IMR-90 (cell line): ENCODE measurements around the gene AFAP1L2. TPM values are rescaled to one million over a fixed set of nuclear protein-coding genes. Genes with fewer than 3 reads are reported as not detected.

ENCODE experiments used
- ATAC-seq: fragments of 200-7000 bp; cut with Tn5 transposase; 2 replicates; pipeline ENCODE4 v1.9.1; 2020; ENCODE audit warnings: low read depth, mild to moderate bottlenecking, moderate library complexity
- BruUV-seq: library from RNA; stranded (reverse); fragments of 400-500 nt; replicated peaks from 2 replicates; lab custom pipeline; 2021; lab: Mats Ljungman, UMichigan
- CTCF ChIA-PET: fragments of 300-600 bp; formaldehyde crosslinking; extraction: SDS; loops from one replicate; lab custom pipeline; 2021; ENCODE audit warnings: antibody characterized with exemption; lab: Yijun Ruan, JAX
- POLR2A ChIA-PET: fragments of 300-600 bp; sonication (Branson Sonifier 250); formaldehyde crosslinking; loops from one replicate; lab custom pipeline; 2022; ENCODE audit warnings: antibody characterized with exemption; ENCODE audit not compliant: unreplicated experiment; lab: Charles Lee
- DNase-seq: peaks from one replicate; pipeline ENCODE4 v3.0.0; 2013
- H2AFZ ChIP-seq: replicated peaks from 2 replicates; pipeline ENCODE3; 2013; ENCODE audit warnings: low read length, mild to moderate bottlenecking; ENCODE audit not compliant: poor library complexity
- H2AK5ac ChIP-seq: 2 replicates; pipeline ENCODE4 v1.6.1; 2013; ENCODE audit warnings: low read depth, low read length, inconsistent platforms
- H2AK9ac ChIP-seq: replicated peaks from 2 replicates; pipeline ENCODE3; 2013; ENCODE audit warnings: mild to moderate bottlenecking, low read depth, low read length, moderate library complexity; ENCODE audit not compliant: poor library complexity
- H2BK120ac ChIP-seq: 2 replicates; pipeline ENCODE4 v1.6.1; 2013; ENCODE audit warnings: low read depth, low read length, inconsistent platforms
- H2BK15ac ChIP-seq: 3 replicates; pipeline ENCODE4 v1.6.1; 2013; ENCODE audit warnings: low read depth, low read length, inconsistent platforms
- H2BK20ac ChIP-seq: 2 replicates; pipeline ENCODE4 v1.6.1; 2013; ENCODE audit warnings: low read depth, mild to moderate bottlenecking, inconsistent platforms, low read length, moderate library complexity
- H2BK5ac ChIP-seq: 2 replicates; pipeline ENCODE4 v1.6.1; 2013; ENCODE audit warnings: mild to moderate bottlenecking, low read depth, low read length, inconsistent platforms; ENCODE audit not compliant: poor library complexity, severe bottlenecking
- H3K14ac ChIP-seq: replicated peaks from 2 replicates; pipeline ENCODE4 v1.6.1; 2013; ENCODE audit warnings: low read depth, low read length, inconsistent platforms
- H3K18ac ChIP-seq: 2 replicates; pipeline ENCODE4 v1.6.1; 2013; ENCODE audit warnings: low read depth, low read length, control low read depth
- H3K23ac ChIP-seq: 2 replicates; pipeline ENCODE4 v1.6.1; 2013; ENCODE audit warnings: low read depth, low read length, inconsistent platforms
- H3K27ac ChIP-seq: 2 replicates; pipeline ENCODE4 v1.5.1; 2013; ENCODE audit warnings: mild to moderate bottlenecking, control low read depth, low read length; ENCODE audit not compliant: insufficient read depth
- H3K27me3 ChIP-seq: 2 replicates; pipeline ENCODE4 v1.6.1; 2013; ENCODE audit warnings: low read length; ENCODE audit not compliant: control insufficient read depth, insufficient read depth
- H3K36me3 ChIP-seq: 2 replicates; pipeline ENCODE4 v1.6.1; 2013; ENCODE audit warnings: low read length, mixed read lengths; ENCODE audit not compliant: control insufficient read depth, insufficient read depth
- H3K4ac ChIP-seq: 2 replicates; pipeline ENCODE4 v1.6.1; 2013; ENCODE audit warnings: low read depth, low read length, inconsistent platforms
- H3K4me1 ChIP-seq: 2 replicates; pipeline ENCODE4 v1.6.1; 2013; ENCODE audit warnings: low read length, mixed read lengths; ENCODE audit not compliant: control insufficient read depth, insufficient read depth
- H3K4me2 ChIP-seq: 2 replicates; pipeline ENCODE4 v1.6.1; 2013; ENCODE audit warnings: low read depth, mild to moderate bottlenecking, control low read depth, low read length, moderate library complexity
- H3K4me3 ChIP-seq: 2 replicates; pipeline ENCODE4 v1.5.1; 2013; ENCODE audit warnings: low read depth, mild to moderate bottlenecking, control low read depth, low read length, moderate library complexity; ENCODE audit not compliant: insufficient read depth
- H3K56ac ChIP-seq: 2 replicates; pipeline ENCODE4 v1.6.1; 2013; ENCODE audit warnings: low read length, inconsistent platforms; ENCODE audit not compliant: insufficient read depth; ENCODE audit errors: extremely low read depth
- H3K79me1 ChIP-seq, 2 experiments: 2 replicates each; pipeline ENCODE4 v1.6.1; 2013; ENCODE audit warnings: low read length in 2 of 2, inconsistent platforms in 1 of 2, low read depth in 1 of 2
- H3K9ac ChIP-seq: 2 replicates; pipeline ENCODE4 v1.6.1; 2013; ENCODE audit warnings: low read depth, low read length, control low read depth
- H3K9me1 ChIP-seq: 2 replicates; pipeline ENCODE4 v1.6.1; 2013; ENCODE audit warnings: low read length, inconsistent platforms; ENCODE audit not compliant: insufficient read depth
- H3K9me3 ChIP-seq: 2 replicates; pipeline ENCODE4 v1.6.1; 2013; ENCODE audit warnings: low read length; ENCODE audit not compliant: control insufficient read depth, insufficient read depth
- H4K20me1 ChIP-seq: 2 replicates; pipeline ENCODE4 v1.6.1; 2013; ENCODE audit warnings: low read length, inconsistent platforms; ENCODE audit not compliant: insufficient read depth
- H4K5ac ChIP-seq: 2 replicates; pipeline ENCODE4 v1.6.1; 2013; ENCODE audit warnings: mild to moderate bottlenecking, low read depth, low read length, control low read depth
- H4K8ac ChIP-seq, 2 experiments: 2 replicates each; pipeline ENCODE4 v1.6.1; 2013; ENCODE audit warnings: low read depth in 2 of 2, low read length in 2 of 2, control low read depth in 1 of 2, inconsistent platforms in 1 of 2
- H4K91ac ChIP-seq: 2 replicates; pipeline ENCODE4 v1.6.1; 2013; ENCODE audit warnings: low read depth, low read length, inconsistent platforms; ENCODE audit not compliant: insufficient read depth
- BHLHE40 ChIP-seq: fragments of 150-350 bp; IDR thresholded peaks from 2 replicates; pipeline ENCODE4 v1.6.1; 2016; ENCODE audit warnings: mild to moderate bottlenecking, low read depth, low read length
- CEBPB ChIP-seq: IDR thresholded peaks from 2 replicates; pipeline ENCODE4 v1.6.1; 2012; ENCODE audit warnings: low read depth, low read length, improper control_type of control experiment
- CHD1 ChIP-seq: IDR thresholded peaks from 2 replicates; pipeline ENCODE4 v1.6.1; 2012; ENCODE audit warnings: low read depth, low read length, improper control_type of control experiment
- CTCF ChIP-seq: conservative IDR thresholded peaks from 2 replicates; pipeline ENCODE4 v1.5.1; 2012; ENCODE audit warnings: mild to moderate bottlenecking, low read depth, low read length, improper control_type of control experiment
- ELK1 ChIP-seq: fragments of 150-350 bp; IDR thresholded peaks from 2 replicates; pipeline ENCODE4 v1.6.1; 2016; ENCODE audit warnings: low read depth, mild to moderate bottlenecking, low read length, moderate library complexity, borderline replicate concordance
- FOS ChIP-seq: fragments of 150-350 bp; IDR thresholded peaks from 2 replicates; pipeline ENCODE4 v1.6.1; 2016; ENCODE audit warnings: low read depth, low read length
- MAFK ChIP-seq: IDR thresholded peaks from 2 replicates; pipeline ENCODE4 v1.6.1; 2012; ENCODE audit warnings: low read depth, low read length, improper control_type of control experiment
- MAZ ChIP-seq: IDR thresholded peaks from 2 replicates; pipeline ENCODE4 v1.6.1; 2012; ENCODE audit warnings: low read depth, mild to moderate bottlenecking, low read length, improper control_type of control experiment, moderate library complexity, borderline replicate concordance
- MXI1 ChIP-seq: IDR thresholded peaks from 2 replicates; pipeline ENCODE4 v1.6.1; 2012; ENCODE audit warnings: low read depth, mild to moderate bottlenecking, low read length, moderate library complexity, borderline replicate concordance
- NFE2L2 ChIP-seq: fragments of 150-350 bp; IDR thresholded peaks from 2 replicates; pipeline ENCODE4 v1.6.1; 2016; ENCODE audit warnings: low read depth, mild to moderate bottlenecking, low read length
- POLR2A ChIP-seq: IDR thresholded peaks from 2 replicates; pipeline ENCODE4 v1.6.1; 2012; ENCODE audit warnings: mild to moderate bottlenecking, low read depth, low read length
- RAD21 ChIP-seq: IDR thresholded peaks from 2 replicates; pipeline ENCODE4 v1.6.1; 2012; ENCODE audit warnings: low read length, improper control_type of control experiment
- RCOR1 ChIP-seq: IDR thresholded peaks from 2 replicates; pipeline ENCODE4 v1.6.1; 2012; ENCODE audit warnings: mild to moderate bottlenecking, low read length, improper control_type of control experiment; ENCODE audit not compliant: insufficient replicate concordance
- RFX5 ChIP-seq: IDR thresholded peaks from 2 replicates; pipeline ENCODE4 v1.8.0; 2012; ENCODE audit warnings: low read depth, mild to moderate bottlenecking, low read length, moderate library complexity
- SMC3 ChIP-seq: fragments of 150-350 bp; IDR thresholded peaks from 2 replicates; pipeline ENCODE4 v1.6.1; 2016; ENCODE audit warnings: low read depth, mild to moderate bottlenecking, antibody characterized with exemption, low read length, moderate library complexity
- USF2 ChIP-seq: fragments of 150-350 bp; IDR thresholded peaks from 2 replicates; pipeline ENCODE4 v1.6.1; 2017; ENCODE audit warnings: mild to moderate bottlenecking, antibody characterized with exemption, low read length, low read depth
- WGBS, 2 experiments: methylation state at CpG; one replicate each; pipeline versions ENCODE4 v1.1.5 to v1.1.7; 2013; ENCODE audit warnings: missing lambda C conversion rate in 2 of 2; ENCODE audit not compliant: insufficient read length in 1 of 2; ENCODE audit errors: extremely low coverage in 2 of 2; 5-methylcytosine and 5-hydroxymethylcytosine counted together
- dilution Hi-C: fragments of 300-500 bp; cut with HindIII; formaldehyde crosslinking; loops from one replicate; pipeline ENCODE4 v1.14.3; 2018; ENCODE audit warnings: low sequenced_read_pairs; ENCODE audit not compliant: unreplicated experiment
- in situ Hi-C: fragments of 300-500 bp; cut with MboI; formaldehyde crosslinking; loops from 3 replicates; pipeline ENCODE4 v1.14.3; 2019; ENCODE audit warnings: low sequenced_read_pairs, inconsistent platforms, mixed read lengths
- intact Hi-C: fragments of 100-400 bp; cut with micrococcal nuclease; formaldehyde crosslinking; loops from 2 replicates; pipeline ENCODE4 v1.10.0; 2022
- polyA plus RNA-seq, 3 experiments: library from polyadenylated mRNA; depleted of rRNA; stranded (reverse); fragments of >200 nt; gene quantifications; 2 replicates each; pipeline ENCODE4 v1.2.3, GENCODE V29; 2012; ENCODE audit warnings: low replicate concordance in 1 of 3
- total RNA-seq: library from RNA; depleted of rRNA; stranded (reverse); fragments of >200 nt; gene quantifications from 2 replicates; pipeline ENCODE4 v1.2.3, GENCODE V29; 2012

Gene AFAP1L2
- total and polyA plus RNA-seq, 2 of the 4 experiments (the other 2 are of a cell fraction), result under 0.01 to 0.10 TPM

- Histone ChIP-seq H3K79me1 (no peaks in the 10 kb centered on the region), H4K91ac (no peak overlapping the region), H4K5ac (no peak overlapping the region), H3K9me1 (no peaks in the 10 kb centered on the region), H4K20me1 (no peaks in the 10 kb centered on the region), H3K27ac (no peak overlapping the region), H3K4me2 (no peak overlapping the region), H3K4me3 (no peak overlapping the region), H3K14ac (no peak overlapping the region), H3K56ac (no peak overlapping the region), H3K4ac (no peak overlapping the region), H3K9ac (no peak overlapping the region), H2BK20ac (no peak overlapping the region), H2AK5ac (no peak overlapping the region), H2BK120ac (no peak overlapping the region), H2AK9ac (no peak overlapping the region), H3K18ac (no peak overlapping the region), H4K8ac (no peak overlapping the region), H3K4me1 (no peaks in the 10 kb centered on the region), H2BK5ac (no peak overlapping the region), H2BK15ac (no peak overlapping the region), H3K27me3 (peaks cover 13% of the 10 kb centered on the region), H3K36me3 (no peaks in the 10 kb centered on the region), H3K9me3 (no peaks in the 10 kb centered on the region), H2AFZ (no peak overlapping the region), H3K23ac (no peak overlapping the region)
- DNase-seq (no peak), ATAC-seq (no peak)
- dilution Hi-C loops (no loop called here), intact Hi-C loops (no loop called here), in situ Hi-C loops (no loop called here)
- POLR2A ChIA-PET, result interaction anchor here (0.6 kb wide), 1 partner anchor 9 kb away, joined by 4 read pairs; no protein-coding TSS in a partner anchor
- no CpG with 5 or more reads among the region's 1 CpG for whole genome bisulfite sequencing, 2 experiments
- TF ChIP-seq CEBPB (no peak), MAZ (no peak), RCOR1 (no peak), FOS (no peak), RAD21 (no peak), POLR2A (no peak), ELK1 (no peak), CTCF (no peak), USF2 (no peak), RFX5 (no peak), SMC3 (no peak), BHLHE40 (no peak), NFE2L2 (no peak), CHD1 (no peak), MXI1 (no peak), MAFK (no peak)
- no TSS peak for BruUV-seq
- CTCF ChIA-PET, result no interaction called here
Measured at GRCh38 chr10:114255227-114255626, 149.1 kb downstream of the AFAP1L2 start.
